Lower leg skin (tissue), 3 donors: Measurements from ENCODE around the gene SH3TC2.

Source experiments
- CTCF ChIP-seq, 3 donors: fragments of 450-650 bp; IDR thresholded peaks; one replicate each; pipeline ENCODE4 v1.5.1; 2016; ENCODE audit warnings: antibody characterized with exemption in 3 of 3, mild to moderate bottlenecking in 3 of 3, moderate library complexity in 2 of 3
- POLR2A ChIP-seq, 2 donors: fragments of 450-650 bp; IDR thresholded peaks; one replicate each; pipeline ENCODE4 v1.6.1; 2016 to 2017; ENCODE audit warnings: antibody characterized with exemption in 2 of 2, mild to moderate bottlenecking in 1 of 2, moderate library complexity in 1 of 2

- no peak for TF ChIP-seq CTCF (IDR thresholded peaks at IDR 0.05)
- no peak for TF ChIP-seq POLR2A (IDR thresholded peaks at IDR 0.05)
Observed at GRCh38 chr5:149030838-149031397, 31.9 kb downstream of the SH3TC2 start.
